NCI-H510A (cell line): ENCODE results near the gene EPB42.
"Not testable (repeated sequence)": the region's sequence is repeated elsewhere in the genome, so short reads cannot be mapped to it uniquely, and the experiment has no call there.

Source experiments
- DNase-seq: peaks from one replicate; lab custom pipeline; 2025; lab: John Stamatoyannopoulos, UW

The EPB42 gene

GRCh38 chr15:43241100-43241499, 20.3 kb upstream of the EPB42 start:
- DNase-seq, result no peak

GRCh38 chr15:43239732-43240491, 19.1 kb upstream of the EPB42 start:
- no peak for DNase-seq

GRCh38 chr15:43238671-43239131, 17.9 kb upstream of the EPB42 start:
- no peak for DNase-seq

- no peak for DNase-seq
These were observed 17.1 kb upstream of the EPB42 start for GRCh38 chr15:43237842-43238470.

GRCh38 chr15:43235536-43235935, 14.7 kb upstream of the EPB42 start:
- DNase-seq, result no peak

GRCh38 chr15:43232289-43232874, 11.6 kb upstream of the EPB42 start:
- no peak for DNase-seq

GRCh38 chr15:43230640-43231115, 9.9 kb upstream of the EPB42 start:
- DNase-seq, result no peak

- no peak for DNase-seq
These were observed 9.2 kb upstream of the EPB42 start for GRCh38 chr15:43229977-43230376.

GRCh38 chr15:43226436-43227305, 5.9 kb upstream of the EPB42 start:
- DNase-seq, result no peak

GRCh38 chr15:43225950-43226255, 5.1 kb upstream of the EPB42 start:
- DNase-seq, result not testable (repeated sequence)

- peak; percentile 10 for DNase-seq
These were observed 4.6 kb upstream of the EPB42 start for GRCh38 chr15:43225201-43225949.

GRCh38 chr15:43221422-43221821, 604 bp upstream of the EPB42 start:
- no peak for DNase-seq

- no peak for DNase-seq
These were observed 589 bp downstream of the EPB42 start for GRCh38 chr15:43219929-43220928.

- no peak for DNase-seq
These were observed 1.7 kb downstream of the EPB42 start for GRCh38 chr15:43218908-43219706.

GRCh38 chr15:43215961-43216360, 4.9 kb downstream of the EPB42 start:
- DNase-seq, result no peak

GRCh38 chr15:43214592-43215295, 6.1 kb downstream of the EPB42 start:
- no peak for DNase-seq

GRCh38 chr15:43214169-43214568, 6.6 kb downstream of the EPB42 start:
- DNase-seq, result no peak

GRCh38 chr15:43213466-43213865, 7.4 kb downstream of the EPB42 start:
- DNase-seq, result no peak

- no peak for DNase-seq
These were observed 7.9 kb downstream of the EPB42 start for GRCh38 chr15:43212951-43213350.
